Calu3 (cell line): Measurements from ENCODE around the gene FITM2. TPM values are rescaled to one million over a fixed set of nuclear protein-coding genes. Genes with fewer than 3 reads are reported as not detected.

Experiments
- BruUV-seq: library from RNA; stranded (reverse); fragments of 400-500 nt; replicated peaks from 2 replicates; lab custom pipeline; 2021; lab: Mats Ljungman, UMichigan
- CTCF ChIA-PET: fragments of 300-600 bp; sonication (Branson Sonifier 250); formaldehyde crosslinking; loops from one replicate; lab custom pipeline; 2022; ENCODE audit warnings: antibody characterized with exemption; lab: Charles Lee
- DNase-seq: peaks from one replicate; pipeline ENCODE4 v3.0.0; 2022
- H3K27ac Mint-ChIP-seq: one replicate; pipeline ENCODE4 v1.8.0; 2022; ENCODE audit warnings: mixed read lengths; ENCODE audit not compliant: unreplicated experiment
- H3K27me3 Mint-ChIP-seq: one replicate; pipeline ENCODE4 v1.8.0; 2022; ENCODE audit warnings: mixed read lengths; ENCODE audit not compliant: unreplicated experiment
- H3K36me3 Mint-ChIP-seq: one replicate; pipeline ENCODE4 v1.8.0; 2022; ENCODE audit warnings: mild to moderate bottlenecking, moderate library complexity, mixed read lengths; ENCODE audit not compliant: insufficient read depth, unreplicated experiment
- H3K4me1 Mint-ChIP-seq: one replicate; pipeline ENCODE4 v1.8.0; 2022; ENCODE audit warnings: mild to moderate bottlenecking, low read depth, mixed read lengths; ENCODE audit not compliant: unreplicated experiment
- H3K4me3 Mint-ChIP-seq: one replicate; pipeline ENCODE4 v1.8.0; 2022; ENCODE audit warnings: mild to moderate bottlenecking, low read depth, moderate library complexity, mixed read lengths; ENCODE audit not compliant: unreplicated experiment
- H3K9me3 Mint-ChIP-seq: one replicate; pipeline ENCODE4 v1.8.0; 2022; ENCODE audit warnings: low read depth, mixed read lengths; ENCODE audit not compliant: unreplicated experiment
- intact Hi-C: fragments of 100-400 bp; cut with micrococcal nuclease; formaldehyde crosslinking; loops from one replicate; pipeline ENCODE4 v1.10.0; 2022; ENCODE audit not compliant: unreplicated experiment
- total RNA-seq: library from RNA; stranded (reverse); gene quantifications from 2 replicates; pipeline ENCODE4 v1.2.3, GENCODE V29; 2022
- TF ChIP-seq, protein P1 (sequence below): fragments of 200-600 bp; IDR thresholded peaks from one replicate; pipeline ENCODE4 v1.8.0; 2022; ENCODE audit warnings: antibody characterized with exemption; ENCODE audit not compliant: unreplicated experiment

FITM2 gene
- total RNA-seq, 1 experiment from 2014 or later: 13.0 TPM

DNA sequence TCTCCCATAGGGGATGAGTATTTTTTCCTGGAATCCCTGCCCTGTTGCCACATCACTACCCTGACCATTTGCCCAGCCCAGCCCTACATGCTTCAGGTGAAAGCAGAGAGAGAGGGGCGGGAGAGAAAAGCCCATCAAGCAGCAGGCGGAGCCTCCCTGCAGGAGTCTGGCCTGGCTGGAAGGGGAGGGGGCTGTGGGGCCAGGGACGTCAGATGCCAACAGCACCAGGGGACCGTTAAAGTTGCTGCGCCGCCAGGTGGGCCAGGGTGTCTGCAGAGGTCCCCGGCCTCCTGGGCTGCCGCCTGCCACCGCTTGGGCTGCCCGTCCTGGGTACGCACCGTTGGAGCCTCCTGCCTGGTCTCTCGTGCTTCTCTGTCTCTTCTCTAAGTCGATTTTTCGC, 25.1 kb upstream of the FITM2 start:
- CTCF ChIA-PET: no interaction called here
- no peak overlapping the region for H3K27ac Mint-ChIP-seq
- DNase-seq: no peak
- no TSS peak for BruUV-seq
- peaks cover 55% of the 10 kb centered on the region for H3K27me3 Mint-ChIP-seq
- intact Hi-C loops: no loop called here
- TF ChIP-seq, protein P1, sequence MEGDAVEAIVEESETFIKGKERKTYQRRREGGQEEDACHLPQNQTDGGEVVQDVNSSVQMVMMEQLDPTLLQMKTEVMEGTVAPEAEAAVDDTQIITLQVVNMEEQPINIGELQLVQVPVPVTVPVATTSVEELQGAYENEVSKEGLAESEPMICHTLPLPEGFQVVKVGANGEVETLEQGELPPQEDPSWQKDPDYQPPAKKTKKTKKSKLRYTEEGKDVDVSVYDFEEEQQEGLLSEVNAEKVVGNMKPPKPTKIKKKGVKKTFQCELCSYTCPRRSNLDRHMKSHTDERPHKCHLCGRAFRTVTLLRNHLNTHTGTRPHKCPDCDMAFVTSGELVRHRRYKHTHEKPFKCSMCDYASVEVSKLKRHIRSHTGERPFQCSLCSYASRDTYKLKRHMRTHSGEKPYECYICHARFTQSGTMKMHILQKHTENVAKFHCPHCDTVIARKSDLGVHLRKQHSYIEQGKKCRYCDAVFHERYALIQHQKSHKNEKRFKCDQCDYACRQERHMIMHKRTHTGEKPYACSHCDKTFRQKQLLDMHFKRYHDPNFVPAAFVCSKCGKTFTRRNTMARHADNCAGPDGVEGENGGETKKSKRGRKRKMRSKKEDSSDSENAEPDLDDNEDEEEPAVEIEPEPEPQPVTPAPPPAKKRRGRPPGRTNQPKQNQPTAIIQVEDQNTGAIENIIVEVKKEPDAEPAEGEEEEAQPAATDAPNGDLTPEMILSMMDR: no peak
- H3K4me1 Mint-ChIP-seq: no peaks in the 10 kb centered on the region
- no peaks in the 10 kb centered on the region for H3K9me3 Mint-ChIP-seq
- no peaks in the 10 kb centered on the region for H3K36me3 Mint-ChIP-seq
- H3K4me3 Mint-ChIP-seq: no peak overlapping the region

DNA sequence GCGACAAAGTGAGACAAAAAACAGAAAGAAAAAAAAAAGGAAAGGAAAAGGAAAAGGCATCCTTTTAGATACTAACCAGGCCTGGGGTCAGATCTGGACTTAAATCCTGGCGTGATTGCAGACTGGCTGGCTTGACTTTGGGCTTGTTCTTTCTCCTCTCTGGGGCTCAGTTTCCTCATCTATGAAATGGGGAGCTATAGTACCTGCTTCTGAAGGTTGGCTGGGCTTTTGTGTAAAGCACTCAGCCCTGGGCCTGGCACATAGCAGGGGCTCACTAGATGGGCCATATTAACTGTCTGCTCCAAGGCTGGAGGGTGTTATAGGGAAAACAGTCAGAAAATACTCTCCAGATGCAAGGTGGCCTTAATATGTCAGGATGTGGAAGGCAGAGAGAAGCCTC, 24.7 kb upstream of the FITM2 start:
- CTCF ChIA-PET: no interaction called here
- TF ChIP-seq, protein P1: no peak
- Mint-ChIP-seq H3K4me1 (no peaks in the 10 kb centered on the region), H3K27ac (no peak overlapping the region), H3K4me3 (no peak overlapping the region), H3K27me3 (peaks cover 55% of the 10 kb centered on the region), H3K36me3 (no peaks in the 10 kb centered on the region), H3K9me3 (no peaks in the 10 kb centered on the region)
- no TSS peak for BruUV-seq
- intact Hi-C loops: no loop called here
- no peak for DNase-seq

DNA sequence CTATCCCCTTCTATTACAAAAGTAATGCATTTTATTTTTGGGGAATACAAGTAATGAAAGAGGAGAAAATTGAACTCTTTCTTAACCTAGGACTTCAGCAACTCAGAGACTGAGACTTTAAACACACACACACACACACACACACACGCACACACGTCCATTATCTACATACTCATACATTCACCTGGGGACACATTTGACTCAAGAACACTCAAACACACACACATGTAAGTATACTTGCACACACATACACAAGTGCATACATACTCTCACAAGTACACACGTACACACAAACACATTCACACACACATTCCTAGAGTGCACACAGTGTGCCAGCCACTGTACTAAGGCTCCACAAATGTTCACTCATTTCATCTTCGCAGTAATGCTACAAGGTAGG, 23.7 kb upstream of the FITM2 start:
- Mint-ChIP-seq H3K27me3 (peaks cover 55% of the 10 kb centered on the region), H3K27ac (no peak overlapping the region), H3K36me3 (no peaks in the 10 kb centered on the region), H3K4me3 (no peak overlapping the region), H3K9me3 (no peaks in the 10 kb centered on the region), H3K4me1 (no peaks in the 10 kb centered on the region)
- CTCF ChIA-PET: no interaction called here
- intact Hi-C loops: no loop called here
- no peak for DNase-seq
- no TSS peak for BruUV-seq
- TF ChIP-seq, protein P1: no peak

DNA sequence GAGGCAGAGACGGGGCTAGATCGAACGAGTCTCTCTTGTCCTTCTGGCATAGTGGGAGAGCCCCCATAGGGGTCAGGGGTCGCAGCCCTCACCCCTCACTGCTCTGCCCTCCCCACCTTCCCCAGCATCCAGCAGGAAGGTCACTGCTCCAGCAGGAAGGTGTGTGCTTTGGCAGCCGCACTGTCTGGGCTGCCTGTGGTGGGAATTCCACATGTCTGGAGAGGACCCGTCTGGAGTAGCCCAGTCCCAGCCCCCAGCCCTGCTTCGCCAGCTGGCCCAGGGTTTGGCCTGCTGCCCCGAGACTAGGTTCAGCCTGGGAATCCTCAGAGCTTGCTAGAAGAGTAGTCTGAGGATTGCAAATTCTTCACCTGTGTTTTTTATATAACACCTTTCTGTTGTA, 23.3 kb upstream of the FITM2 start:
- H3K4me1 Mint-ChIP-seq: no peaks in the 10 kb centered on the region
- no peak overlapping the region for H3K27ac Mint-ChIP-seq
- no peaks in the 10 kb centered on the region for H3K9me3 Mint-ChIP-seq
- H3K4me3 Mint-ChIP-seq: no peak overlapping the region
- no TSS peak for BruUV-seq
- intact Hi-C loops: no loop called here
- H3K36me3 Mint-ChIP-seq: no peaks in the 10 kb centered on the region
- CTCF ChIA-PET: no interaction called here
- peaks cover 55% of the 10 kb centered on the region for H3K27me3 Mint-ChIP-seq
- TF ChIP-seq, protein P1: no peak
- no peak for DNase-seq
